Activated CD4-positive, alpha-beta T cell treated with anti-CD3 and anti-CD28 coated beads for 4 hours (primary cell): Measurements from ENCODE around the gene P4HA2.

Experiments used
- DNase-seq, 2 donors: peaks; one replicate each; pipeline ENCODE4 v3.0.0-alpha.2; 2020

P4HA2 gene

GRCh38 chr5:132221781-132222648 lies 5.6 kb downstream of the P4HA2 start:
- no peak for DNase-seq

DNA sequence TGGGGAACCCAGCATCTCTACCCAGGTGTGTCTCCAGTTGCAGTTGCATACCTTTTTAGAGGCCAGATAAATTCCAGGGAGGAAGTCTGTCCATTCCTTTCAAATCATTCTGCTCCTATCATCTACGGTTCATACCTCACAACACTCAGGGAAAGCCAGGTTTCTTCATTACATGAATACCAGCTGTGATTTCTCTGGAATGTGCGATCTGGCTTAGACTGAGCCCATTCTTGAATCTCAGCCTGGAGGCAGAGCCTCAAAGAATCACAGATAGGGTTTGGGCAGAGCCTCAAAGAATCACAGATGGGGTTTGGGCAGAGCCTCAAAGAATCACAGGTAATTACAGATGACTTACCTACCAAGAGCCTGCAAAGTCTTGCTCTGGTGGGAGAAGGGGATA lies 7.2 kb downstream of the P4HA2 start:
- DNase-seq, result no peak

DNA sequence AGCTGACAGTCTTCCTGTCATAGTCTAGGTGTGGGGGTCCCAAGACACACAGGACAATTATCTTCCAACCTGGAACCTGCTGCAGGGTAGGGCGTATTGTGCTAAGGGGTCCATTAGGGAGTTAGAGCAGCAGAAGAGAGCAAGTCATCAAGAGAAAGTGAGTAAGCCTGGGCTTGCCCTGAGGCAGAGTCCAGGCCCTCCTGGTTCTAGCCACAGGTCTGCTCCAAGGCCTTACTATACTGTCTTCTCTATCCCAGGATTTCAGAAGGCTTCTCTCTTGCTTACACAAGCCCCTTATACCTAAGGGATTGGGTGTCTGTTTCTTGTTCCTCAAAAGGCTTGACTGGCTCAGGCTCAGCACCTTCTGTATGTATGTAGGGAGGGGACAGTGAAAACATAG lies 7.7 kb downstream of the P4HA2 start:
- no peak for DNase-seq

GRCh38 chr5:132219289-132219970 lies 8.2 kb downstream of the P4HA2 start:
- no peak for DNase-seq

DNA sequence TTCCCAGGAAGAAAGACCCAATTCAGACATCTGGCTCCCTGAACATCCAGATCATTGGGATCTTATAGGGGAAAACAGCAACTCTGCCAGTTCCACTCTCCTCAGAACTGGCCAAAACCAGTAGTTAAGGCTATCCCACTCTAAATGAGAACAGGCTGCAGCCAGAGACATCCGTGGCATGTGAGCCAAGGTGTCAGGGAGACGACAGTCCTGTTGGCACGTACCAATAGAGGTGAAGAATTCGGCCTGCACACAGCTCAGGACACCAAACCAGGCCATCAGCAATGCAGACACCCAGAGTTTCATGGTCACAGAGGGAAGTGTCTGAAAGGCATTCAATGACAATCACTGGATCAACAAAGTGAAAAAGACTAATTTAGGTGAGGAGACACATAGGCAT lies 9.3 kb downstream of the P4HA2 start:
- no peak for DNase-seq

DNA sequence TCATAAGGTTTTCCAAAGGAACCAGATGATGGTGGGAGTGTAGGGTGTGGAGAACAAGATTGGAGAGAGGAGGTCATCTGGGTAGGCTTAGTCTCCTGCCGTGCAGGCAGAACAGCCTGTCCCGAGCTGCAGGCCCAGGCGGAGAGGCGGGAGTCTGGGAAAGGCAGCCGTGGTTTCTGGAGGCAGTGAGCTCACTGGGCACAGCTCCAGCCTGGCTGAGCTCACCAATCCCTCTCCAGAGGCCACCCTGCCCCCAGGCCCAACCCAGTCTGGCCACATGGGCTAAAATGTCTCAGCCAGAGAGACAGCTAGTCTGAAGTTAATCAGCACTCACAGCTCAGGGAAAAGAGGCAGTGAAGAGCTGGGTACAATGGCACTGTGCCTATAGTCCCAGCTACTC lies 12.3 kb downstream of the P4HA2 start:
- no peak for DNase-seq

DNA sequence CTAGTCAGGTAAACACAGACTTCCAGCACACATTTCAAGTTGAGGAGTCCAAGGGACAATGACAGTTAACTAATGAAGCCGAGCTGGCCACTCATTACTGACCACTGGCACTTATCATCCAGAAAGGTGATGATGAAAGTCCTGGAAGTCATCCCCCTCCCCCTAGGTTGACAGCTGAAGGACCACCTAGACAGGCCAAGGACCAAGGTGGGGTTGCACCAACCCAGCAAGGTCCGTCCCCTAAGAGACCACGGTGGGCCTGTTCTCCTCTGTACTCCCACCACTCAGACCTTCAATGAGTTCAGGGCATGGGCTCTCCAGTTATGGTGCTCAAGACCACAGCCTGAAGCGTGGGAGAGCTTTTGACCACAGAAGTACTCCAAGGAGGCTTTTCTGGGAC lies 13.2 kb downstream of the P4HA2 start:
- DNase-seq, result no peak

GRCh38 chr5:132213666-132214065 lies 14.0 kb downstream of the P4HA2 start:
- no peak for DNase-seq

GRCh38 chr5:132211787-132212186 lies 15.9 kb downstream of the P4HA2 start:
- no peak for DNase-seq

DNA sequence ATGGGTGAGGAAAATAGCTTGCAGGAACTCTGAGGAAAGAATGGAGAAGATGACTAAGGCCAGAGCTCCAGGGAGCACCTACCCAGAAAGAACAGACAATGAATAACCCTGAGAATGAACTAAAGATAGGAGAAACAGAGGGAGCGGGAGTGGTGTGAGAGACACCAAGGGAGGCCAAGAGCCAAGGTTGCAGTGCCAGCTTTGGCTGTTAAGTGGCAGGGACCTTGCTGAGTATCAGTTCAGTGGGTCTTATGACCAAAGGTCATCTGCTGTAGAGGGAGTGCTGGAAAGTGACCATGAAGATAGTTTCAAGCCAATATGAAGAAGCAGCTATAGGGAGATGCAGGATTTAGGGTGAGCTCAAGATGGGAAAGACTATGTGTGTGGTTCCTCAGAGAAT lies 16.7 kb downstream of the P4HA2 start:
- no peak for DNase-seq

GRCh38 chr5:132209901-132210545 lies 17.6 kb downstream of the P4HA2 start:
- no peak for DNase-seq

DNA sequence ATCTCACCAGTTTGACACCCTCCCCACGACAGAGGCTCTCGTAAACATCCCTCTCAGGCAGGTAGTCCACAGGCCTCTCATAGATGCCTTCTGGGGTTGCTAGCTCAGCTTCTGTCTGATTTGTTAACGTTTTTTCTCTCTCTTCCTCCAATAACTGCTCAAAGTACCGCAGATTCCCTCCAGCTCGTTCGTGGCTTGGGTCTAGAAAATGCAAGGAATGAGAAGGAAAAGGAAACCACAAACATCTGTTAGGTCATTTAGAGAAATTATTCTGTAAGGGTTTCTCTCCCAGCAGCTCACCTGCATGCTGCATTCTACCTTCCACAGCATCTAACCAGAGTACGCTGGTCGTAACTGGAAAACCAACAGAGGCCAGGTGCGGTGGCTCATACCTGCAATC lies 18.5 kb downstream of the P4HA2 start:
- DNase-seq, result no peak

GRCh38 chr5:132207778-132208177 lies 19.9 kb downstream of the P4HA2 start:
- no peak for DNase-seq

DNA sequence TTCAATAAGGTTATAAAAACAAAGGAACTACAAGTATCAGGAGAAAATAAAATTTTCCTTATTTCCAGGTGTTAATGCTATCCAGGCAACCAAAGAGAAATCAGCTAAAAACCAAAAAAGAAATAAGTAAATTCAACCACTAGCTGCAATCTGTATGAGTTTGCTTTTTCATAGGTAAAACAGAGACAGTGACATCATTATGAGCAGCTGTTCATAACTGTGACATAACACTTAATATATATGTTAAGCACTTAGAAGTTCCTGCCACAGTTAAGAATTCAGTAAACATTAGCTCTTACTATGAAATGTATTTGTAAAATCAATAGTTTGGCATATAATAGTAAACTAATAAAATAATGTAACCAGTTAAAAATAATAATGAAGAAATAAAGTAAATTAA lies 20.9 kb downstream of the P4HA2 start:
- DNase-seq, result no peak

DNA sequence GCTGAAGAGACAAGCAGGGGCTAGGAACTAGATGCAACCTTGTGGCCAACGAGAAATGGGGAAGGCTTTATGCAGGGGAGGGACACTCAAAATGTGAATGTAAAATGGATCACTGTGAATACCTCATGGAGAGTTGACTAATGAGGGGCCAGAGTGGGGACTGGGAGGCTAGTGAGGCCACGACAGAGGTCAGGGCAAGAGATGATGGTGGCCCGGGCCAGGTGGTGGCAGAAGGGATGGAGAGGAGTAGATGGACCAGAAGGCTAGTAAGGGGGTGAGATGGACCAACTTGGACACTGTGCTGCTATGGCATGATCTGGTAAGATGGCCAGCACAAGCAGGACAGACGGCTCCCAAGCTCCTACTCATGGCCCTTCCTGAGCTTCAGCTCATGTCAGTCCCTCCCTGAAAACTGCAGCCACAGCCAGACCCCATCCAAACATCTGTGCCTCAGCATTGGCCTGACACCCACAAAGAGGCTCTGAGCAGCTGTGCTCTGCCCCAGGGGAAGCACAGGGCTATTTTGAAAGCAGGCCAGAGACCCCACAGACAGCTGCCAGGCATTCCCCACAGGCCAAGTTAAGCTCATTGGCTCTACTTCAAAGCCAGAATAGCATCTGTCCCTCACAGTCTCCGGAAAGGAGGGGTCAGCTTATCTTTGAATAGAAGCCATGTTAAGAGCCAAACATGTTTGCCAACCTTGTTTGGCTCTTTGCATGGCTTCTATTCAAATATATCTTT lies 22.1 kb downstream of the P4HA2 start:
- no peak for DNase-seq

GRCh38 chr5:132204371-132205135 lies 23.1 kb downstream of the P4HA2 start:
- no peak for DNase-seq

- no peak for DNase-seq
Measured at GRCh38 chr5:132203916-132204315, 23.7 kb downstream of the P4HA2 start.

DNA sequence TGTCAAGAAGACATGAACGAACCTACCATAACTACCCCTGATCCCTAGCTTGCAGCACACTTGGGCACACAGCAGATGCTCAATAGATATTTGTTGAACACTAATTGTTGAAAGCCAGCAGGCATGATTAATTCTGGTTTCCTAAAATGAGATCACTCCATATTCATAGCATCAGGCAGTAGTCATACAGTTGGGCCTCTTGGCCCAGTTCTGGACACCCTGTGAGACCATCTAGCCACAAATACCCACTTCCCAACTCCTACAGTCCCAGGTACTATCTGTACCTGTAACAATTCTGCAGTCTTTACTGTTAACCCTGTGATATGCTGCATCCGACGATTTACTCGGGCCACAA lies 24.2 kb downstream of the P4HA2 start:
- no peak for DNase-seq

DNA sequence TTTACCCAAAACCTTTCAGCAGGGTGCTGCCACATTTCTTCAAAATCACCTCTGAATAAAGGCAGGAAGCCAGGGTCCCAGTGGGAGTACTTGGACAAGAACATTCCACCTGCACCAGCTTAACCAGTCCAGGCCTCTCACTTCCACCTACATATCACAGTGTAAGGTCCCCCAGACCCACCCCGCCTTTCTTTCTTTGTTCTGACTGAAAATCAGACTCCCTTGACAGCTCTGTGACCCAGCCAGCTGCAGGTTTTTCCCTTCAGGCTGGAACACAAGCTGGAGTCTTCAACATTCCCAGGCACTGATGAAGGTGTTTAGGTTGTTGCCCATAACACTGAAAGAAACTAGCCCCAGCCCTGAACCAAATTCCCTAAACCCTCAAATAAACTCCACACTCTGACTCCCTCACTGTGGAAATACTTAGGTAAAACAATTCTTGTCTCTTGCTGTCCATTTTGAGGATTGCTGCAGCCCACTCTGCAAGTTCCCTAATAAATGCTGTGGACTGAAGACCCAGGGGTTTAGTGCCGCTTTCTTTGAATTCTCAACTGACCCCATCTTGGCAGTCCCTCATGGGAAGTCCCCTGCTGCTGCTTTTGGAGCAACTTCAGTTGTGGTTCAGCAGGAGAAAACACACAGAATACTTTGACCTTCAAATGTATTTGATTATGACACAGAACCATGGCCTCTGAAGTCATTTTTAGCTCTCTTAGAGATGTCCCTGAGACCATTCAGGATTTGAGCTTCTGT lies 24.8 kb downstream of the P4HA2 start:
- no peak for DNase-seq

DNA sequence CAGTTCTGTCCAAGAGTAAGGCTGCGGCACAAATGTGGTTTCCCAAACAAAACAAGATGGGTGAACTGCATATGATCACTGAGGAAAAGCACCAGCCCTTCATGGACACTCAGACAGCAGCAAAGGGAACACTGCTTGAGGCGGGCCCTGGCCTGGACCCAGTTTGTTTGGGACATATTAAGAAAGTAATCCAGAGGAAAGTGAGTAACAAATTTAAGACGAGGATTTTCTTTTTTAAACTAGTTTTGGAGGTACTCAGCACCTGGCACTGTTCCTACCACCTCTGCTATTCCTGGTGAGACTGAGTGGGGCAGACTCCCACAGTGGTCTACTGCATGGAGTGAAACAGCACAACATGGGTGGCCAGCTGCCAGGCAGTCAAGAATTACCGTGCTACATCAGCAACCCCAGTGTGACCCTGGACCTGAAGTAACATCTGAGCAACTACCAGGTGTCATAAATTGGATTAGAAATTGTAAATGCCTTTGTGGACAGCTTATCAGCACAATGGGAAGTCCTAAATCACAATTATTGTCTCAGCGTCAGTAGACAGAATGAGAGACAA lies 28.5 kb downstream of the P4HA2 start:
- no peak for DNase-seq

DNA sequence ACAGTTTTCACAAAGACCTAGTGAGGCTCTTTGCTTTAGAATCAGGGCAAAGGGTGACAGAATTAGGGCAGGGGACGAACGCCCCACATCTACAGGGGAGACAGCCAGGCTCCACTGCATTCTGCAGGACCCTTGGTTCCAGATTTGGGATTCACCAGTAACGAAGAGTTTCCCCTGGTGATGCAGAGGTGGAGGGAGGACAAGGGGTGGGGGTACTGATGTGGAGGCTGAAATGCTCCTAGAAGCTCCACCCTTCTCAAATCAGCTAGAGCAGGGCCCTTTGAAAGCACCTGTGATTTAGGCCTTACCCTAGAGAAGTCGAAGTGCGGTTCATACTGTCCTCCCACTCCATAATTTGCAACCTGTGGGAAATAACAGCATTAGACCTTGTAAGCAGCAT lies 29.1 kb downstream of the P4HA2 start:
- no peak for DNase-seq

DNA sequence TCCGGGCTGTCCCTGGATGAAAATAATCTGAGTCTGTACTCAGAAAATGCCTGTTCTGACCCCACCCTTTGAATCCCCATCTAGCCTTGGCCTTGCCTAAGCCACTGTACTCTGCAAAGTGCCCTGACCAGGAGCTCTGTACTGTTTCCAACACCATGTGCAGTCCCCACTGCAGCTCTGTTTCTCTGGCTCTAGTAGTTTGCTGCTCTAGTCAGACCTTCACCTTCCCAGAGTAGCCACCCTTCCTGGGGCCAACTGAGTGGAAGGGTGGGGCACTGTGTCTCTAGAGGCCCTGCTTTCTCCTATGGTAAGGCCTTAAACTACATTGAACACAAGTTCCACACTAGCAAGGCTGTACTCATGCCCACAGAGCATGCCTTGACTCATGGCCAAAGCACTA lies 31.9 kb downstream of the P4HA2 start:
- no peak for DNase-seq
